HCT116 (cell line): ENCODE data around the gene RAP1GAP2. TPM values are rescaled to one million over a fixed set of nuclear protein-coding genes. Genes with fewer than 3 reads are reported as not detected.

Experiments
- ATAC-seq: fragments of 200-7000 bp; cut with Tn5 transposase; 2 replicates; pipeline ENCODE4 v1.9.1; 2020; ENCODE audit warnings: mild to moderate bottlenecking, moderate library complexity
- BruUV-seq: library from RNA; stranded (reverse); fragments of 400-500 nt; replicated peaks from 2 replicates; lab custom pipeline; 2021; lab: Mats Ljungman, UMichigan
- CTCF ChIA-PET: fragments of 300-600 bp; sonication (Branson Sonifier 250); formaldehyde crosslinking; loops from one replicate; lab custom pipeline; 2021; ENCODE audit warnings: antibody characterized with exemption; lab: Charles Lee
- POLR2A ChIA-PET: fragments of 300-600, 350-600 bp; sonication (Branson Sonifier 250); formaldehyde crosslinking; loops from one replicate; lab custom pipeline; 2021; ENCODE audit warnings: antibody characterized with exemption; lab: Charles Lee
- RAD21 ChIA-PET, 2 experiments: fragments of 300-600 bp; sonication (Branson Sonifier 250); formaldehyde crosslinking; loops; one replicate each; lab custom pipeline; 2023; ENCODE audit warnings: low total read pairs in 2 of 2; ENCODE audit not compliant: uncharacterized antibody in 2 of 2, unreplicated experiment in 2 of 2, low non-redundant PET in 1 of 2; lab: Charles Lee
- DNase-seq: peaks from one replicate; pipeline ENCODE4 v3.0.0-alpha.2; 2010; ENCODE audit warnings: low read depth, low spot score
- H2AFZ ChIP-seq: fragments of 200-600 bp; shearing (Covaris generic), sonication (generic); 2 replicates; pipeline ENCODE4 v1.6.1; 2017; ENCODE audit warnings: low read depth, mixed run types, mixed read lengths, antibody characterized with exemption, low read length; ENCODE audit not compliant: poor library complexity, severe bottlenecking
- H3K27ac ChIP-seq: 2 replicates; pipeline ENCODE4 v1.5.1; 2012; ENCODE audit warnings: low read depth, low read length
- H3K27me3 ChIP-seq: fragments of 200-600 bp; sonication (generic); 2 replicates; pipeline ENCODE4 v1.6.1; 2016; ENCODE audit warnings: mixed run types, low read length, mixed read lengths; ENCODE audit not compliant: insufficient read depth
- H3K36me3 ChIP-seq, 2 experiments: fragments of 200-500 bp in 1 of 2; fragments of 200-600 bp in 1 of 2; sonication (Bioruptor generic) in 1 of 2; sonication (generic) in 1 of 2; 2 replicates each; pipeline versions ENCODE4 v1.5.1 to v1.6.1; 2014 to 2016; ENCODE audit warnings: low read length in 2 of 2, inconsistent platforms in 1 of 2, mixed read lengths in 1 of 2, mixed run types in 1 of 2; ENCODE audit not compliant: insufficient read depth in 2 of 2, control insufficient read depth in 1 of 2
- H3K4me1 ChIP-seq, 2 experiments: fragments of 200-600 bp in 1 of 2; sonication (generic) in 1 of 2; 2 replicates each; pipeline versions ENCODE4 v1.5.1 to v1.6.1; 2012 to 2017; ENCODE audit warnings: low read length in 2 of 2, inconsistent platforms in 1 of 2, mild to moderate bottlenecking in 1 of 2, mixed read lengths in 1 of 2, mixed run types in 1 of 2, moderate library complexity in 1 of 2; ENCODE audit not compliant: insufficient read depth in 2 of 2, control insufficient read depth in 1 of 2
- H3K4me2 ChIP-seq: fragments of 200-600 bp; sonication (generic); 2 replicates; pipeline ENCODE4 v1.6.1; 2017; ENCODE audit warnings: mixed run types, low read length, mixed read lengths
- H3K4me3 ChIP-seq, 2 experiments: fragments of 200-600 bp in 1 of 2; sonication (generic) in 1 of 2; replicated peaks in 1 of 2; 2 replicates each; pipeline ENCODE4 v1.5.1; 2011 to 2016; ENCODE audit warnings: low read length in 2 of 2, control low read depth in 1 of 2, low read depth in 1 of 2, mild to moderate bottlenecking in 1 of 2, mixed read lengths in 1 of 2, mixed run types in 1 of 2
- H3K79me2 ChIP-seq: fragments of 200-600 bp; sonication (generic); 2 replicates; pipeline ENCODE4 v1.6.1; 2017; ENCODE audit warnings: mild to moderate bottlenecking, mixed run types, low read length, moderate library complexity, mixed read lengths; ENCODE audit not compliant: insufficient read depth
- H3K9ac ChIP-seq: fragments of 200-600 bp; sonication (generic); 2 replicates; pipeline ENCODE4 v1.6.1; 2016; ENCODE audit warnings: low read length, mixed read lengths
- H3K9me2 ChIP-seq: fragments of 200-600 bp; sonication (generic), shearing (Covaris generic); 2 replicates; pipeline ENCODE4 v1.6.1; 2017; ENCODE audit warnings: mixed run types, mild to moderate bottlenecking, moderate library complexity; ENCODE audit not compliant: insufficient read depth
- H3K9me3 ChIP-seq, 2 experiments: fragments of 200-500 bp in 1 of 2; fragments of 200-600 bp in 1 of 2; sonication (Bioruptor generic) in 1 of 2; sonication (generic) in 1 of 2; 2 replicates each; pipeline ENCODE4 v1.6.1; 2014 to 2017; ENCODE audit warnings: low read length in 2 of 2, mixed read lengths in 2 of 2, inconsistent platforms in 1 of 2, low read depth in 1 of 2, mild to moderate bottlenecking in 1 of 2, mixed run types in 1 of 2, moderate library complexity in 1 of 2; ENCODE audit not compliant: control insufficient read depth in 1 of 2, insufficient read depth in 1 of 2
- H4K20me1 ChIP-seq: fragments of 200-600 bp; sonication (generic), shearing (Covaris generic); 2 replicates; pipeline ENCODE4 v1.6.1; 2017; ENCODE audit warnings: mixed run types, mild to moderate bottlenecking, moderate library complexity; ENCODE audit not compliant: insufficient read depth
- EZH2phosphoT487 ChIP-seq: fragments of 200-600 bp; IDR thresholded peaks from 2 replicates; pipeline ENCODE4 v1.6.1; 2018; ENCODE audit warnings: antibody characterized with exemption, borderline replicate concordance
- SRF ChIP-seq: IDR thresholded peaks from 2 replicates; pipeline ENCODE4 v1.6.1; 2012; ENCODE audit warnings: low read depth
- ZFX ChIP-seq: fragments of 450-650 bp; IDR thresholded peaks from 2 replicates; pipeline ENCODE4 v1.6.1; 2017
- intact Hi-C: fragments of 100-400 bp; cut with micrococcal nuclease; formaldehyde crosslinking; loops from 2 replicates; pipeline ENCODE4 v1.10.0; 2022
- total RNA-seq: library from RNA; stranded (reverse); gene quantifications from one replicate; pipeline ENCODE4 v1.2.1, GENCODE V29; 2021; ENCODE audit not compliant: unreplicated experiment
- TF ChIP-seq, protein P1 (sequence below), 3 experiments: fragments of 200-600 bp in 1 of 3; sonication (generic) in 1 of 3; IDR thresholded peaks in 2 of 3; conservative IDR thresholded peaks in 1 of 3; 2 replicates each; pipeline ENCODE4 v1.5.1; 2012 to 2017; ENCODE audit warnings: low read depth in 2 of 3, low read length in 2 of 3, antibody characterized with exemption in 1 of 3, borderline replicate concordance in 1 of 3, control low read depth in 1 of 3, mild to moderate bottlenecking in 1 of 3, mixed read lengths in 1 of 3, mixed run types in 1 of 3, moderate library complexity in 1 of 3; ENCODE audit not compliant: insufficient read depth in 1 of 3

Gene RAP1GAP2
- total RNA-seq, 1 experiment from 2014 or later = 54.6 TPM

DNA sequence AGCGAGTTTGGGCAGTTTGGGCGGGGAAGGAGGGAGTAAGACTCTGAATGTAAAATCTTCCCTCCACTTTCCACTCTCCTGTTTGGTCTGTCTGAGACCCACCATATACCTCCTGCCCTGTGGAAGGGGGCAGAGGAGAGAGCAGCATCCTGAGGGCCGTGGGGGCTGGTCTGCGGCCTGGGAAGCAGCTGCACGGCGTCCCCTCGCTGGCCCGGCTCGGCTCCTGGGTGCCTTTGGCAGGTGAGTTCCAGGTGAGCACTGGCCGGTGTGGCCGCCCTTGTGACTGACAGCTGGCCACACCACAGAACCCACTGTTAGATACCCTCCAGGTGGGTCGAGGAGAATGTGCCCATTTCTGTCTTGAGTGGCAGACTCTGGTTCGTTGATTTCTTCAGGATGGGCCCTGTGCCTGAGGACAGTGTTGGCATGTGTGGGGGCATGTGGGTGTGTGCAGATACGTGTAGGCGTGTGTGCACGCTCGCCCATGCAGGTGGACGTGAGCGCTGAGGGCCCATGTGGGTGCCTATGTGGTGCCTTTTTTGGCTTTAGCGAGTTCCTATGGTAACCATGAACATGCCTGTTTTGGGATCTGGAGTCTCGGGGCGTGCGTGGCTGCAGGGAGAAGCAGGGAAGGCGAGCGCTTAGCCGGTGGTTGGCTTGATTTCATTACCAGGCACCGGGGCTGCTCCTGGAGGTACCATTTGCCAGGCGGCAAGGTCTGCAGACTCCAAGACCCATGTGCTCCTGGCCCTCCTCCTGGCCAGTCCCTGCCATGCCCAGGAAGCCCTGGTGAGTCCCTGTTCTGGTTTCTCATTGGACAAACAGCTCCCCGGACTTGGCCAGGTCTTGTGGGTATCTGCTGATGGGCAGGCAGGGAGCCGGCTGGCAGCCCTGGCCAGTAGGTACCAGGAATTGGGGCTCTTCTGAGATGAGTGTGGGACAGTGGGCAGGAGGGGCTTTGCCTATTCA lies 12.4 kb downstream of the RAP1GAP2 start:
- POLR2A ChIA-PET = no interaction called here
- ATAC-seq = no peak
- H3K36me3 ChIP-seq = no peaks in the 10 kb centered on the region
- H3K4me1 ChIP-seq = peaks cover 17 to 40% of the 10 kb centered on the region in 2 experiments
- no peaks in the 10 kb centered on the region for H3K9me3 ChIP-seq
- no peak overlapping the region for H3K9ac ChIP-seq
- H3K4me2 ChIP-seq = no peak overlapping the region
- H3K4me3 ChIP-seq = no peak overlapping the region
- no peaks in the 10 kb centered on the region for H3K79me2 ChIP-seq
- CTCF ChIA-PET = no interaction called here
- no peak overlapping the region for H3K27ac ChIP-seq
- H3K9me2 ChIP-seq = no peaks in the 10 kb centered on the region
- TF ChIP-seq, protein P1, sequence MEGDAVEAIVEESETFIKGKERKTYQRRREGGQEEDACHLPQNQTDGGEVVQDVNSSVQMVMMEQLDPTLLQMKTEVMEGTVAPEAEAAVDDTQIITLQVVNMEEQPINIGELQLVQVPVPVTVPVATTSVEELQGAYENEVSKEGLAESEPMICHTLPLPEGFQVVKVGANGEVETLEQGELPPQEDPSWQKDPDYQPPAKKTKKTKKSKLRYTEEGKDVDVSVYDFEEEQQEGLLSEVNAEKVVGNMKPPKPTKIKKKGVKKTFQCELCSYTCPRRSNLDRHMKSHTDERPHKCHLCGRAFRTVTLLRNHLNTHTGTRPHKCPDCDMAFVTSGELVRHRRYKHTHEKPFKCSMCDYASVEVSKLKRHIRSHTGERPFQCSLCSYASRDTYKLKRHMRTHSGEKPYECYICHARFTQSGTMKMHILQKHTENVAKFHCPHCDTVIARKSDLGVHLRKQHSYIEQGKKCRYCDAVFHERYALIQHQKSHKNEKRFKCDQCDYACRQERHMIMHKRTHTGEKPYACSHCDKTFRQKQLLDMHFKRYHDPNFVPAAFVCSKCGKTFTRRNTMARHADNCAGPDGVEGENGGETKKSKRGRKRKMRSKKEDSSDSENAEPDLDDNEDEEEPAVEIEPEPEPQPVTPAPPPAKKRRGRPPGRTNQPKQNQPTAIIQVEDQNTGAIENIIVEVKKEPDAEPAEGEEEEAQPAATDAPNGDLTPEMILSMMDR (IDR thresholded peaks at IDR 0.05 in 2 of 3, conservative IDR thresholded peaks at IDR 0.05 in 1 of 3; ENCODE audit: borderline replicate concordance in 1 of 3, insufficient read depth in 1 of 3, low read depth in 2 of 3, low read length in 2 of 3) = no peak
- TF ChIP-seq SRF = no peak
- no TSS peak for BruUV-seq
- DNase-seq = no peak
- no peak overlapping the region for H2AFZ ChIP-seq
- H3K27me3 ChIP-seq = no peaks in the 10 kb centered on the region
- intact Hi-C loops = no loop called here
- RAD21 ChIA-PET = no interaction called here
- no peaks in the 10 kb centered on the region for H4K20me1 ChIP-seq

DNA sequence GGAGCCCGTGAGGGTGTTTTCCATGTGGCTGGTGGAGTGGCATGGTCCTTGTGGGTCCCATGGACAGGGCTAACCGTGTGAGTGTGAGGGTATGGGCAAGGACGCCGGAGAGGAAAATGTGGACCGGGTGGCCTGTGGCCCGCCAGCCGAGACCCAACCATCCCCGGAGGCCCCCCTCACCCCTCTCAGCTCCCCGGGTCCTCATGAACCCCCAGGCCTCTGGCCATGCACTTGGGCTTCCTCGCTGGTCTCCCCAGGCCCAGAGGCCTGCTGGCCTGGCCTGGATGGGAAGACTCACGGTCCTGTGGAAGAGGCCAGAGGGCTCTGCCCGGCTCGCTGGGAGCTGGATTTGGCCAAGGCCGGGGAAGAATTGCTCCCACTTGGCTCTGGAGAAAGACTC lies 13.1 kb downstream of the RAP1GAP2 start:
- Histone ChIP-seq H3K36me3 (no peaks in the 10 kb centered on the region), H3K9ac (no peak overlapping the region), H3K4me3 (no peak overlapping the region), H3K27me3 (no peaks in the 10 kb centered on the region), H3K9me2 (no peaks in the 10 kb centered on the region), H3K4me1 (peaks cover 17 to 41% of the 10 kb centered on the region in 2 experiments), H3K4me2 (no peak overlapping the region), H3K9me3 (no peaks in the 10 kb centered on the region), H3K27ac (no peak overlapping the region), H3K79me2 (no peaks in the 10 kb centered on the region), H2AFZ (no peak overlapping the region), H4K20me1 (no peaks in the 10 kb centered on the region)
- ChIA-PET CTCF (no interaction called here), RAD21 (no interaction called here), POLR2A (no interaction called here)
- BruUV-seq = no TSS peak
- no peak for TF ChIP-seq ZFX
- no peak for TF ChIP-seq EZH2phosphoT487
- ATAC-seq = no peak
- intact Hi-C loops = no loop called here
- no peak for DNase-seq
